B cell (primary cell): ENCODE data around the gene UCHL3.

Source experiments
- EZH2 ChIP-seq: IDR thresholded peaks from 2 replicates; pipeline ENCODE4 v1.6.1; 2012; ENCODE audit warnings: borderline replicate concordance, low read depth, mild to moderate bottlenecking, moderate library complexity, low read length; ENCODE audit not compliant: insufficient read depth, poor library complexity, severe bottlenecking
- TF ChIP-seq, protein P1 (sequence below): fragments of 200-600 bp; IDR thresholded peaks from one replicate; pipeline ENCODE4 v1.8.0; 2022; ENCODE audit warnings: antibody characterized with exemption, mild to moderate bottlenecking

GRCh38 chr13:75617230-75617629 is 67.6 kb downstream of the UCHL3 start:
- TF ChIP-seq, protein P1, sequence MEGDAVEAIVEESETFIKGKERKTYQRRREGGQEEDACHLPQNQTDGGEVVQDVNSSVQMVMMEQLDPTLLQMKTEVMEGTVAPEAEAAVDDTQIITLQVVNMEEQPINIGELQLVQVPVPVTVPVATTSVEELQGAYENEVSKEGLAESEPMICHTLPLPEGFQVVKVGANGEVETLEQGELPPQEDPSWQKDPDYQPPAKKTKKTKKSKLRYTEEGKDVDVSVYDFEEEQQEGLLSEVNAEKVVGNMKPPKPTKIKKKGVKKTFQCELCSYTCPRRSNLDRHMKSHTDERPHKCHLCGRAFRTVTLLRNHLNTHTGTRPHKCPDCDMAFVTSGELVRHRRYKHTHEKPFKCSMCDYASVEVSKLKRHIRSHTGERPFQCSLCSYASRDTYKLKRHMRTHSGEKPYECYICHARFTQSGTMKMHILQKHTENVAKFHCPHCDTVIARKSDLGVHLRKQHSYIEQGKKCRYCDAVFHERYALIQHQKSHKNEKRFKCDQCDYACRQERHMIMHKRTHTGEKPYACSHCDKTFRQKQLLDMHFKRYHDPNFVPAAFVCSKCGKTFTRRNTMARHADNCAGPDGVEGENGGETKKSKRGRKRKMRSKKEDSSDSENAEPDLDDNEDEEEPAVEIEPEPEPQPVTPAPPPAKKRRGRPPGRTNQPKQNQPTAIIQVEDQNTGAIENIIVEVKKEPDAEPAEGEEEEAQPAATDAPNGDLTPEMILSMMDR: no peak
- TF ChIP-seq EZH2: no peak
